ENCODE results near the gene SNX19. TPM values are rescaled to one million over a fixed set of nuclear protein-coding genes. Genes with fewer than 3 reads are reported as not detected.

Gene SNX19
- total RNA-seq, 2 donors from 2014 or later, result 19.9 to 21.6 TPM

- Mint-ChIP-seq H3K9me3 (no peaks in the 10 kb centered on the region), H3K27ac (no peak overlapping the region), H3K36me3 (peaks cover 0 to 11% of the 10 kb centered on the region in 2 donors)
- DNase-seq (ENCODE audit: low spot score in 2 of 2) (no peak), ATAC-seq (no peak)
Observed at GRCh38 chr11:130888790-130889189, 27.5 kb downstream of the SNX19 start.

GRCh38 chr11:130886704-130887103 is 29.6 kb downstream of the SNX19 start:
- no peak overlapping the region for H3K27ac Mint-ChIP-seq
- no peaks in the 10 kb centered on the region for H3K9me3 Mint-ChIP-seq
- DNase-seq (ENCODE audit: low spot score in 2 of 2) (no peak), ATAC-seq (no peak)
- peaks cover 6 to 10% of the 10 kb centered on the region in 2 donors for H3K36me3 Mint-ChIP-seq

GRCh38 chr11:130882138-130882551 is 34.1 kb downstream of the SNX19 start:
- Mint-ChIP-seq H3K36me3 (peaks cover 7 to 14% of the 10 kb centered on the region in 2 donors), H3K27ac (peak overlapping the region; percentile 12 to 66)
- ATAC-seq, result peak; percentile 47 to 74

GRCh38 chr11:130881475-130882137 is 34.7 kb downstream of the SNX19 start:
- Mint-ChIP-seq H3K27ac (peak overlapping the region; percentile 12 to 79), H3K9me3 (no peaks in the 10 kb centered on the region), H3K36me3 (peaks cover 7 to 14% of the 10 kb centered on the region in 2 donors)
- ATAC-seq (peak in 1 of 2 donors; percentile 65), DNase-seq (ENCODE audit: low spot score in 2 of 2) (no peak)

More at GRCh38 chr11:130882138-130882551, 34.1 kb downstream of the SNX19 start:
- no peak for DNase-seq (ENCODE audit: low spot score in 2 of 2)
- H3K9me3 Mint-ChIP-seq, result no peaks in the 10 kb centered on the region

DNA sequence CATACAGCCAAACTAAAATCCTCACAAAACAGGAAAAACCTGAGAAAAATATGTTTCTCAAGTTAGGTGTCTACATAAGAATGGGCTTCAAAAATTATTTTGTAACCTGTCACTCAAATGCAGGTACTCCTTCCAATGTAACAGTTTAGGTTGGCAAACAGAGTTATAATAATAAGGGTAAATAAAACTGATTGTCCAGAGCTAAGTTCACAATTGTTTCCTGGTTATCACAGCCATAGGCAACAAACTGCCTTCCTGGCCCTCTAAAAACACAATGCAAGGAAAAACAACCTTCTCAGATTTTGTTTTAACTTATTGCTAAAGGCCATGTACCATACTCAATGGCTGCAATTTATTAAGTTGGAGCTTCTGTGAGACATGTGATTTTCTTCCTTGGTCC is 36.4 kb downstream of the SNX19 start:
- Mint-ChIP-seq H3K36me3 (peaks cover 7 to 14% of the 10 kb centered on the region in 2 donors), H3K27ac (peak overlapping the region in 1 of 2 donors; percentile 57), H3K9me3 (no peaks in the 10 kb centered on the region)
- no peak for ATAC-seq
- no peak for DNase-seq (ENCODE audit: low spot score in 2 of 2)

DNA sequence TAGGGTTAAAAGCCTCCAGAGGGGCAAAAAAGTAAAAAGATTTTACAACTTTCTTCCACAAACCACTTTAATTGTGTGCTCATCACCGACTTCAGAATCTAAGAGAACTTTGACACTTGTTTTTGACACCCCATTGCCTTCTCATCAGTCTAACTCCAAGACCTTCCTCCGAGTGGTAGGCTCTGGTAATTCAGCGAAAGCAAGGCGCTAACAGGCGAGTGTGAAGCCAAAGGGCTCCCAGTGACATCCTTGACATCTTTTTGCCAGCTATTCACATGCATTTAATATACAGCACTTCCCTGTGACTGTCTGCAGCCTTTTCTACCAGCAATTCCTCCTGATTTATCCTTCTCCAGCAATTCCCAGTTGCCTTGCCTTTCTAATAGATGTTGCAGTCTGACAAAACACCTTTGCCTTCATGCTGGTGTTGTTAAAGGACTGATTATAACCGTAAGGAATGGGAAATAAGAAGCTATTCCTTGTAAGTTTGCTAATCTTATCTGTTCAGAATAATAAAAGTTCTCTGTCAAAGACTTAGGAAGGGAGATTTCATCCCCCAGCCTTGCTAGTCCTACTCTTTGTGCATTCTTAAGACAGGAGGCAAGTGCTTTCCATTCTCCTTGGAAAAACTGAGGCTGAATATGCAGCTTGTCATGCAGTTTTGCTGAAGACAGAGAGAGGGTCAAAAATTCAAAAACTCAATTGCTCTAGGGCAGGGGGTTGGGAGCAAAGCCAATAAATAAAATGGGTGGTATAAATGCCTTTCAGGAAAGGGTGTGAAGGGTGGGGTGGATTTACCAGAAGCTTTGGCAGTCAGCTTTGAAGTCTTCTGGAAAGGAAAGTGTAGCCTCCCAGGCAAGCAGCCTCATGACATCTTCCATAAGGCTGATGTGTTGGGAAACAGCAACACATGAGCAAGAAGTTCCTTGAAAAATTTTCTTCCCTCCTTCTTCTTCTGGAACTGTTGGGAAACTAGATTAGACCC is 39.1 kb downstream of the SNX19 start:
- ATAC-seq (no peak), DNase-seq (ENCODE audit: low spot score in 2 of 2) (no peak)
- Mint-ChIP-seq H3K27ac (peak overlapping the region; percentile 22 to 47), H3K9me3 (no peaks in the 10 kb centered on the region), H3K36me3 (peaks cover 5 to 7% of the 10 kb centered on the region in 2 donors)

DNA sequence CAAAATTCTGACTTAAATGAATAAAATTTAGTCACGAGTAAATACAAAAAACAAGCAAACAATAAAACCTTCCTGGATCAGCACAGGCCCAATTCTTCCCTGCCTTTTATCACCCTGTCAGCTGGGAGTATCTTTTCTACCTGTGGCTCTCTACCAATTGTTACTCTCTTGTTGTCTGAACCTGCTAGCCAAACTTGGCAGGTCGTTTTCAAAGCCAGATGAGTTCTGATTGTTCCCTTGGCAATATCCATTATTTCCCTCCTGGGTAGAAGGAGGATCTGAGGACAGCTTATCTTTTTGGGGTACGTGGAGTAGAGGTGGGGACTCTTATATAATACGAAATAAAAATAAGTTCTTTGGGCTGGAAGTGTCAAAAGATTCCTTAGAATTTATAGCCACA is 40.2 kb downstream of the SNX19 start:
- ATAC-seq (no peak), DNase-seq (ENCODE audit: low spot score in 2 of 2) (no peak)
- Mint-ChIP-seq H3K27ac (no peak overlapping the region), H3K36me3 (peaks cover 0 to 5% of the 10 kb centered on the region in 2 donors), H3K9me3 (no peaks in the 10 kb centered on the region)

DNA sequence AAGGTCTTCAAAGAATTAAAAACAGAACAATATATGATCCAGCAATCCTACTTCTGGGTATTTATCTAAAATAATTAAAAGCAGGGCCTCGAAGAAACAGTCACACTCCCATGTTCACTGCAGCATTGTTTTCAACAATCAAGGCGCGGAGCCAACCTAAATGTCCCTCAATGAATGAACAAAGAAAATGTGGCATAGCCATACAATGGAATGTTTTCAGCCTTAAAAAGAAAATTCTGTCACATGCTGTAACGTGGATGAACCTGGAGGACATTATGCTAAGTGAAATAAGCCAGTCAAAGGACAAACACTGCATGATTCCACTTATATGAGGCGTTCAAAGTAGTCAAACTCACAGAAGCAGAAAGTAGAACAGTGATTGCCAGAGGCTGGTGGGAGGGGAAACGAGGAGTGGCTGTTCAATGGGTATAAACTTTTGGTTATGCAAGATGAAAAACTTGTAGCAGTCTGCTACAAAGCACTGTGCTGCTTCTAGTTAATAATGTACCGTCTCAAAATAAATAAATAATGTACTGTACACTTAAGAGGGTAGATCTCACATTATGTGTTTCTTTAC is 41.2 kb downstream of the SNX19 start:
- H3K36me3 Mint-ChIP-seq, result peaks cover 0 to 5% of the 10 kb centered on the region in 2 donors
- peak overlapping the region in 1 of 2 donors; percentile 72 for H3K27ac Mint-ChIP-seq
- ATAC-seq, result no peak
- DNase-seq (ENCODE audit: low spot score in 2 of 2), result no peak
- H3K9me3 Mint-ChIP-seq, result no peaks in the 10 kb centered on the region

- H3K36me3 Mint-ChIP-seq, result no peaks in the 10 kb centered on the region
- DNase-seq (ENCODE audit: low spot score in 2 of 2), result no peak
- H3K9me3 Mint-ChIP-seq, result no peaks in the 10 kb centered on the region
- no peak overlapping the region for H3K27ac Mint-ChIP-seq
- no peak for ATAC-seq
Observed at GRCh38 chr11:130874396-130874795, 41.9 kb downstream of the SNX19 start.

DNA sequence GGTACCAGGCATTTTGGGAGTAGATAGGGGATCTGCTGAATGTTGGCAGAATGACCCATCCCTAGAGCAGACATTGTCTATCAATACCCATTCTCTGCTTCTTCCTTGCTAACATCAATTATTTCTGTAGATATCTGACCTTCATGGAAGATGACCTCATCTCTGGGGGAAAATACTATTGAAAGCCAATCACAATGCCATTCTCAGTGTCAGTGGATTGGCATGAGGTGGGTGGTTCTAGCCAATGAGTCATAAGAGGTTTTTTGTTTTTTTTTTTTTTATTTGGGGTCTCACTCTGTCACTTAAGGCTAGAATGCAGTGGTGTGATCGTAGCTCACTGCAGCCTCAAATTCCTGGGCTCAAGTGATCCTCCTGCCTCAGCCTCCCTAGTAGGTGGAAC is 42.5 kb downstream of the SNX19 start:
- no peak for ATAC-seq
- no peak for DNase-seq (ENCODE audit: low spot score in 2 of 2)
- Mint-ChIP-seq H3K27ac (peak overlapping the region in 1 of 2 donors; percentile 30), H3K36me3 (no peaks in the 10 kb centered on the region), H3K9me3 (no peaks in the 10 kb centered on the region)

DNA sequence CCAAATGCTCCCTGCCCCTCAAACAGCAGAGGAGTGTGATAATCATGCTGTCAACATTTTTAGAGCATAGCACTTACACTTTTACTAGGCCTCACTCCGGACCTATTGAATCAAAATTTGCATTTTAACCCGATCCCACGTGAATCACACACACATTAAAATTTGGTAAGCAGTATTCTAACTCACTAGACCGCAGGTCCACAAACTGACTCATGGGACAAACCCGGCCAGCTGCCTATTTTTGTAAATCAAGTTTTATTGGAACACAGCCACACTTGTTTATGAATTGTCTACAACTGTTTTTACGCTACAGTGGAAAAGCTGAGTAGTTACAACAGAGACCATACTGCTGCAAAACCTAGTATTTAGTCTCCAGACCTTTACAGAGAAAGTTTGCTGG is 43.3 kb downstream of the SNX19 start:
- no peak overlapping the region for H3K27ac Mint-ChIP-seq
- no peaks in the 10 kb centered on the region for H3K9me3 Mint-ChIP-seq
- DNase-seq (ENCODE audit: low spot score in 2 of 2), result no peak
- no peak for ATAC-seq
- no peaks in the 10 kb centered on the region for H3K36me3 Mint-ChIP-seq

DNA sequence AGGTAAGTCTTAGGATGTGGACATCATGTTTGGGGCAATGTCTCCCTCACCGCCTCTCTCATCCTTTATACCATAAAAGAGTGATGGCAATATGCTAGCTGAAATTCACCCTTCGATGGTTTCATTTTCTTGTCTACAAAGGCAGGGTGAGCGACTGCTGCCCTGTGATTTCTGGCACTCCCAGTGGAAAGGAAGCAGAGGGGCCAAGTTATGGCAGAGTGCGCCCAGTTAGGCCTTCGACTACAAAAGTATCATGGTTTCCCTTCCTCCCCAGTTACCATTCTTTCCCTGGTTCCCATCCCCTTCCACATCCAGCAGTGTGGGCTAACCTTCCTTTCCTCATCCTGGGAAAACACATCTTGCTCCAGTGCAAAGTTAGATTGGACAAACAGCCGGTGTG is 43.8 kb downstream of the SNX19 start:
- Mint-ChIP-seq H3K36me3 (no peaks in the 10 kb centered on the region), H3K27ac (no peak overlapping the region), H3K9me3 (no peaks in the 10 kb centered on the region)
- DNase-seq (ENCODE audit: low spot score in 2 of 2) (no peak), ATAC-seq (no peak)

DNA sequence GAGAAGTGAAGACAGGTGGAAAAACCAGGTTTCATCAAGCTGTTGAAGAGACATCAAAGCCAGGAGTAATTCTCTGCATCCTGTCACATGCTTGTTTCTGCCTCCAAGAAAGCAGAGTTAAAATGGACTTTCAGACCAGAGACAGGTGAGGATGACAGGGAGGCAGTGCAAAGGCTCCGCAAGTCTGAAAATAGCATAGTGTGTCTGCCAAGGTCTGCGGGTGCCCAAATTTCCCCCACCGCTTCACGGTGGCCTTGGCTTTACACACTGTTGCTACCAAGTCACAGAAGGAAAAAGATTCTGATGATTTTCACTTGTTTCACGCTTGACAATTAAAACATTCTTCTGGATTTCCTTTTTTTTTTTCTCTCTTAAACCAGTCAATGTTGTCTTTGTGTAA is 44.2 kb downstream of the SNX19 start:
- Mint-ChIP-seq H3K36me3 (no peaks in the 10 kb centered on the region), H3K9me3 (no peaks in the 10 kb centered on the region)
- no peak for ATAC-seq

DNA sequence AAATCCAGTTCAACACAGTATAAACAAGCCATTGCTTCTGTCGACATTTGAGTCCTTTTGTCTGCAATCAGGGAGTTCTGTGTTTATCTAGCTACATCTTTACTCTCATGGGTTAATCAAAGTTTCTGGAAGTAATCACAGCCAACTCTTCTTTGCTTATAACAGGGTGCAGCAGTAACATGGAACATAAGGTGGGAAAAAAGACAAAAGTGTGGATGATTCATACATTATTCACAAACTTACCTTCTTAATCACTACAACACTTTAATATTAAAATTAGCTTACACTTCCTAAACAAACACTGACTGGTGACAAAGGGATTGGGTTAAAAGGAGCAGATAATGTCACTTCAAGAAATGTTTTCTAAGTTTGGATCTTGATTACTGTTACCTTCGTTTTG is 44.7 kb downstream of the SNX19 start:
- Mint-ChIP-seq H3K27ac (no peak overlapping the region), H3K9me3 (no peaks in the 10 kb centered on the region), H3K36me3 (no peaks in the 10 kb centered on the region)
- DNase-seq (ENCODE audit: low spot score in 2 of 2) (no peak), ATAC-seq (no peak)

More for the DNA sequence above, 44.2 kb downstream of the SNX19 start:
- DNase-seq (ENCODE audit: low spot score in 2 of 2), result no peak
- no peak overlapping the region for H3K27ac Mint-ChIP-seq

- ATAC-seq, result no peak
- Mint-ChIP-seq H3K9me3 (no peaks in the 10 kb centered on the region), H3K36me3 (no peaks in the 10 kb centered on the region), H3K27ac (no peak overlapping the region)
- no peak for DNase-seq (ENCODE audit: low spot score in 2 of 2)
Observed at GRCh38 chr11:130868721-130869390, 47.4 kb downstream of the SNX19 start.

- H3K27ac Mint-ChIP-seq, result no peak overlapping the region
- no peaks in the 10 kb centered on the region for H3K9me3 Mint-ChIP-seq
- no peak for DNase-seq (ENCODE audit: low spot score in 2 of 2)
- no peak for ATAC-seq
- no peaks in the 10 kb centered on the region for H3K36me3 Mint-ChIP-seq
Observed at GRCh38 chr11:130868086-130868710, 48.1 kb downstream of the SNX19 start.

Measured in activated naive CD4-positive, alpha-beta T cell treated with anti-CD3 and anti-CD28 coated beads, Interleukin-2, amount 50 U/mL, for 72 hours (primary cell).